IMR-90 (cell line): Measurements from ENCODE around the gene PCNP. TPM values are rescaled to one million over a fixed set of nuclear protein-coding genes. Genes with fewer than 3 reads are reported as not detected.

Source experiments
- ATAC-seq: fragments of 200-7000 bp; cut with Tn5 transposase; 2 replicates; pipeline ENCODE4 v1.9.1; 2020; ENCODE audit warnings: low read depth, mild to moderate bottlenecking, moderate library complexity
- BruUV-seq: library from RNA; stranded (reverse); fragments of 400-500 nt; replicated peaks from 2 replicates; lab custom pipeline; 2021; lab: Mats Ljungman, UMichigan
- CTCF ChIA-PET: fragments of 300-600 bp; formaldehyde crosslinking; extraction: SDS; loops from one replicate; lab custom pipeline; 2021; ENCODE audit warnings: antibody characterized with exemption; lab: Yijun Ruan, JAX
- POLR2A ChIA-PET: fragments of 300-600 bp; sonication (Branson Sonifier 250); formaldehyde crosslinking; loops from one replicate; lab custom pipeline; 2022; ENCODE audit warnings: antibody characterized with exemption; ENCODE audit not compliant: unreplicated experiment; lab: Charles Lee
- DNase-seq: peaks from one replicate; pipeline ENCODE4 v3.0.0; 2013
- H2AFZ ChIP-seq: replicated peaks from 2 replicates; pipeline ENCODE3; 2013; ENCODE audit warnings: low read length, mild to moderate bottlenecking; ENCODE audit not compliant: poor library complexity
- H2AK5ac ChIP-seq: 2 replicates; pipeline ENCODE4 v1.6.1; 2013; ENCODE audit warnings: low read depth, low read length, inconsistent platforms
- H2AK9ac ChIP-seq: replicated peaks from 2 replicates; pipeline ENCODE3; 2013; ENCODE audit warnings: mild to moderate bottlenecking, low read depth, low read length, moderate library complexity; ENCODE audit not compliant: poor library complexity
- H2BK120ac ChIP-seq: 2 replicates; pipeline ENCODE4 v1.6.1; 2013; ENCODE audit warnings: low read depth, low read length, inconsistent platforms
- H2BK15ac ChIP-seq: 3 replicates; pipeline ENCODE4 v1.6.1; 2013; ENCODE audit warnings: low read depth, low read length, inconsistent platforms
- H2BK20ac ChIP-seq: 2 replicates; pipeline ENCODE4 v1.6.1; 2013; ENCODE audit warnings: low read depth, mild to moderate bottlenecking, inconsistent platforms, low read length, moderate library complexity
- H2BK5ac ChIP-seq: 2 replicates; pipeline ENCODE4 v1.6.1; 2013; ENCODE audit warnings: mild to moderate bottlenecking, low read depth, low read length, inconsistent platforms; ENCODE audit not compliant: poor library complexity, severe bottlenecking
- H3K14ac ChIP-seq: replicated peaks from 2 replicates; pipeline ENCODE4 v1.6.1; 2013; ENCODE audit warnings: low read depth, low read length, inconsistent platforms
- H3K18ac ChIP-seq: 2 replicates; pipeline ENCODE4 v1.6.1; 2013; ENCODE audit warnings: low read depth, low read length, control low read depth
- H3K23ac ChIP-seq: 2 replicates; pipeline ENCODE4 v1.6.1; 2013; ENCODE audit warnings: low read depth, low read length, inconsistent platforms
- H3K27ac ChIP-seq: 2 replicates; pipeline ENCODE4 v1.5.1; 2013; ENCODE audit warnings: mild to moderate bottlenecking, control low read depth, low read length; ENCODE audit not compliant: insufficient read depth
- H3K27me3 ChIP-seq: 2 replicates; pipeline ENCODE4 v1.6.1; 2013; ENCODE audit warnings: low read length; ENCODE audit not compliant: control insufficient read depth, insufficient read depth
- H3K36me3 ChIP-seq: 2 replicates; pipeline ENCODE4 v1.6.1; 2013; ENCODE audit warnings: low read length, mixed read lengths; ENCODE audit not compliant: control insufficient read depth, insufficient read depth
- H3K4ac ChIP-seq: 2 replicates; pipeline ENCODE4 v1.6.1; 2013; ENCODE audit warnings: low read depth, low read length, inconsistent platforms
- H3K4me1 ChIP-seq: 2 replicates; pipeline ENCODE4 v1.6.1; 2013; ENCODE audit warnings: low read length, mixed read lengths; ENCODE audit not compliant: control insufficient read depth, insufficient read depth
- H3K4me2 ChIP-seq: 2 replicates; pipeline ENCODE4 v1.6.1; 2013; ENCODE audit warnings: low read depth, mild to moderate bottlenecking, control low read depth, low read length, moderate library complexity
- H3K4me3 ChIP-seq: 2 replicates; pipeline ENCODE4 v1.5.1; 2013; ENCODE audit warnings: low read depth, mild to moderate bottlenecking, control low read depth, low read length, moderate library complexity; ENCODE audit not compliant: insufficient read depth
- H3K56ac ChIP-seq: 2 replicates; pipeline ENCODE4 v1.6.1; 2013; ENCODE audit warnings: low read length, inconsistent platforms; ENCODE audit not compliant: insufficient read depth; ENCODE audit errors: extremely low read depth
- H3K79me1 ChIP-seq, 2 experiments: 2 replicates each; pipeline ENCODE4 v1.6.1; 2013; ENCODE audit warnings: low read length in 2 of 2, inconsistent platforms in 1 of 2, low read depth in 1 of 2
- H3K9ac ChIP-seq: 2 replicates; pipeline ENCODE4 v1.6.1; 2013; ENCODE audit warnings: low read depth, low read length, control low read depth
- H3K9me1 ChIP-seq: 2 replicates; pipeline ENCODE4 v1.6.1; 2013; ENCODE audit warnings: low read length, inconsistent platforms; ENCODE audit not compliant: insufficient read depth
- H3K9me3 ChIP-seq: 2 replicates; pipeline ENCODE4 v1.6.1; 2013; ENCODE audit warnings: low read length; ENCODE audit not compliant: control insufficient read depth, insufficient read depth
- H4K20me1 ChIP-seq: 2 replicates; pipeline ENCODE4 v1.6.1; 2013; ENCODE audit warnings: low read length, inconsistent platforms; ENCODE audit not compliant: insufficient read depth
- H4K5ac ChIP-seq: 2 replicates; pipeline ENCODE4 v1.6.1; 2013; ENCODE audit warnings: mild to moderate bottlenecking, low read depth, low read length, control low read depth
- H4K8ac ChIP-seq, 2 experiments: 2 replicates each; pipeline ENCODE4 v1.6.1; 2013; ENCODE audit warnings: low read depth in 2 of 2, low read length in 2 of 2, control low read depth in 1 of 2, inconsistent platforms in 1 of 2
- H4K91ac ChIP-seq: 2 replicates; pipeline ENCODE4 v1.6.1; 2013; ENCODE audit warnings: low read depth, low read length, inconsistent platforms; ENCODE audit not compliant: insufficient read depth
- BHLHE40 ChIP-seq: fragments of 150-350 bp; IDR thresholded peaks from 2 replicates; pipeline ENCODE4 v1.6.1; 2016; ENCODE audit warnings: mild to moderate bottlenecking, low read depth, low read length
- CTCF ChIP-seq: conservative IDR thresholded peaks from 2 replicates; pipeline ENCODE4 v1.5.1; 2012; ENCODE audit warnings: mild to moderate bottlenecking, low read depth, low read length, improper control_type of control experiment
- MAFK ChIP-seq: IDR thresholded peaks from 2 replicates; pipeline ENCODE4 v1.6.1; 2012; ENCODE audit warnings: low read depth, low read length, improper control_type of control experiment
- MXI1 ChIP-seq: IDR thresholded peaks from 2 replicates; pipeline ENCODE4 v1.6.1; 2012; ENCODE audit warnings: low read depth, mild to moderate bottlenecking, low read length, moderate library complexity, borderline replicate concordance
- WGBS, 2 experiments: methylation state at CpG; one replicate each; pipeline versions ENCODE4 v1.1.5 to v1.1.7; 2013; ENCODE audit warnings: missing lambda C conversion rate in 2 of 2; ENCODE audit not compliant: insufficient read length in 1 of 2; ENCODE audit errors: extremely low coverage in 2 of 2; 5-methylcytosine and 5-hydroxymethylcytosine counted together
- dilution Hi-C: fragments of 300-500 bp; cut with HindIII; formaldehyde crosslinking; loops from one replicate; pipeline ENCODE4 v1.14.3; 2018; ENCODE audit warnings: low sequenced_read_pairs; ENCODE audit not compliant: unreplicated experiment
- in situ Hi-C: fragments of 300-500 bp; cut with MboI; formaldehyde crosslinking; loops from 3 replicates; pipeline ENCODE4 v1.14.3; 2019; ENCODE audit warnings: low sequenced_read_pairs, inconsistent platforms, mixed read lengths
- intact Hi-C: fragments of 100-400 bp; cut with micrococcal nuclease; formaldehyde crosslinking; loops from 2 replicates; pipeline ENCODE4 v1.10.0; 2022
- polyA plus RNA-seq, 3 experiments: library from polyadenylated mRNA; depleted of rRNA; stranded (reverse); fragments of >200 nt; gene quantifications; 2 replicates each; pipeline ENCODE4 v1.2.3, GENCODE V29; 2012; ENCODE audit warnings: low replicate concordance in 1 of 3
- total RNA-seq: library from RNA; depleted of rRNA; stranded (reverse); fragments of >200 nt; gene quantifications from 2 replicates; pipeline ENCODE4 v1.2.3, GENCODE V29; 2012

The PCNP gene
- total and polyA plus RNA-seq, 2 of the 4 experiments (the other 2 are of a cell fraction): 34.6 to 53.2 TPM

GRCh38 chr3:101530686-101531047 is 43.3 kb upstream of the PCNP start:
- H4K91ac ChIP-seq: no peak overlapping the region
- H2AK5ac ChIP-seq: no peak overlapping the region
- H2BK20ac ChIP-seq: no peak overlapping the region
- dilution Hi-C loops: no loop called here
- H3K79me1 ChIP-seq: no peaks in the 10 kb centered on the region
- H3K27ac ChIP-seq: no peak overlapping the region
- no peak overlapping the region for H4K8ac ChIP-seq
- no peak overlapping the region for H2BK15ac ChIP-seq
- H2AFZ ChIP-seq: no peak overlapping the region
- H3K4me2 ChIP-seq: no peak overlapping the region
- no peak overlapping the region for H2BK120ac ChIP-seq
- no peak overlapping the region for H3K56ac ChIP-seq
- H2BK5ac ChIP-seq: no peak overlapping the region
- WGBS, 2 experiments: no CpG with 5 or more reads among the region's 2 CpGs
- H3K4ac ChIP-seq: no peak overlapping the region
- POLR2A ChIA-PET: no interaction called here
- H3K4me1 ChIP-seq: peaks cover 2% of the 10 kb centered on the region
- no peak overlapping the region for H4K5ac ChIP-seq
- H3K36me3 ChIP-seq: no peaks in the 10 kb centered on the region
- H3K4me3 ChIP-seq: no peak overlapping the region
- no TSS peak for BruUV-seq
- no peaks in the 10 kb centered on the region for H3K9me3 ChIP-seq
- H3K18ac ChIP-seq: no peak overlapping the region
- intact Hi-C loops: no loop called here
- no peak overlapping the region for H2AK9ac ChIP-seq
- TF ChIP-seq MAFK: no peak
- TF ChIP-seq MXI1: no peak
- TF ChIP-seq BHLHE40: no peak
- no peak for TF ChIP-seq CTCF
- in situ Hi-C loops: no loop called here
- H3K9ac ChIP-seq: no peak overlapping the region
- no peak for DNase-seq
- no peaks in the 10 kb centered on the region for H4K20me1 ChIP-seq
- CTCF ChIA-PET: no interaction called here
- H3K27me3 ChIP-seq: no peaks in the 10 kb centered on the region; the same call in 1 of the 2 replicates
- H3K9me1 ChIP-seq: no peaks in the 10 kb centered on the region
- no peak for ATAC-seq
- H3K23ac ChIP-seq: no peak overlapping the region
- no peak overlapping the region for H3K14ac ChIP-seq
